PC-3 (cell line): ENCODE data around the gene NEU1.

ENCODE experiments used
- EZH2 ChIP-seq: fragments of 300-600 bp; sonication (generic); IDR thresholded peaks from one replicate; pipeline ENCODE4 v1.6.1; 2017; ENCODE audit warnings: antibody characterized with exemption, mild to moderate bottlenecking, low read length; ENCODE audit not compliant: unreplicated experiment
- EZH2phosphoT487 ChIP-seq: fragments of 300-600 bp; sonication (generic); IDR thresholded peaks from 2 replicates; pipeline ENCODE4 v1.6.1; 2018; ENCODE audit warnings: mild to moderate bottlenecking, antibody characterized with exemption, low read length, borderline replicate concordance
- TF ChIP-seq, protein P1 (sequence below): fragments of 300-600 bp; sonication (generic); conservative IDR thresholded peaks from 2 replicates; pipeline ENCODE4 v1.5.1; 2017; ENCODE audit warnings: antibody characterized with exemption, low read depth, mild to moderate bottlenecking, low read length

GRCh38 chr6:31905041-31905440 is 42.4 kb upstream of the NEU1 start:
- TF ChIP-seq, protein P1, sequence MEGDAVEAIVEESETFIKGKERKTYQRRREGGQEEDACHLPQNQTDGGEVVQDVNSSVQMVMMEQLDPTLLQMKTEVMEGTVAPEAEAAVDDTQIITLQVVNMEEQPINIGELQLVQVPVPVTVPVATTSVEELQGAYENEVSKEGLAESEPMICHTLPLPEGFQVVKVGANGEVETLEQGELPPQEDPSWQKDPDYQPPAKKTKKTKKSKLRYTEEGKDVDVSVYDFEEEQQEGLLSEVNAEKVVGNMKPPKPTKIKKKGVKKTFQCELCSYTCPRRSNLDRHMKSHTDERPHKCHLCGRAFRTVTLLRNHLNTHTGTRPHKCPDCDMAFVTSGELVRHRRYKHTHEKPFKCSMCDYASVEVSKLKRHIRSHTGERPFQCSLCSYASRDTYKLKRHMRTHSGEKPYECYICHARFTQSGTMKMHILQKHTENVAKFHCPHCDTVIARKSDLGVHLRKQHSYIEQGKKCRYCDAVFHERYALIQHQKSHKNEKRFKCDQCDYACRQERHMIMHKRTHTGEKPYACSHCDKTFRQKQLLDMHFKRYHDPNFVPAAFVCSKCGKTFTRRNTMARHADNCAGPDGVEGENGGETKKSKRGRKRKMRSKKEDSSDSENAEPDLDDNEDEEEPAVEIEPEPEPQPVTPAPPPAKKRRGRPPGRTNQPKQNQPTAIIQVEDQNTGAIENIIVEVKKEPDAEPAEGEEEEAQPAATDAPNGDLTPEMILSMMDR: no peak
- TF ChIP-seq EZH2phosphoT487 (no peak), EZH2 (no peak)
